ENCODE data around the gene KCTD17.

The KCTD17 gene

DNA sequence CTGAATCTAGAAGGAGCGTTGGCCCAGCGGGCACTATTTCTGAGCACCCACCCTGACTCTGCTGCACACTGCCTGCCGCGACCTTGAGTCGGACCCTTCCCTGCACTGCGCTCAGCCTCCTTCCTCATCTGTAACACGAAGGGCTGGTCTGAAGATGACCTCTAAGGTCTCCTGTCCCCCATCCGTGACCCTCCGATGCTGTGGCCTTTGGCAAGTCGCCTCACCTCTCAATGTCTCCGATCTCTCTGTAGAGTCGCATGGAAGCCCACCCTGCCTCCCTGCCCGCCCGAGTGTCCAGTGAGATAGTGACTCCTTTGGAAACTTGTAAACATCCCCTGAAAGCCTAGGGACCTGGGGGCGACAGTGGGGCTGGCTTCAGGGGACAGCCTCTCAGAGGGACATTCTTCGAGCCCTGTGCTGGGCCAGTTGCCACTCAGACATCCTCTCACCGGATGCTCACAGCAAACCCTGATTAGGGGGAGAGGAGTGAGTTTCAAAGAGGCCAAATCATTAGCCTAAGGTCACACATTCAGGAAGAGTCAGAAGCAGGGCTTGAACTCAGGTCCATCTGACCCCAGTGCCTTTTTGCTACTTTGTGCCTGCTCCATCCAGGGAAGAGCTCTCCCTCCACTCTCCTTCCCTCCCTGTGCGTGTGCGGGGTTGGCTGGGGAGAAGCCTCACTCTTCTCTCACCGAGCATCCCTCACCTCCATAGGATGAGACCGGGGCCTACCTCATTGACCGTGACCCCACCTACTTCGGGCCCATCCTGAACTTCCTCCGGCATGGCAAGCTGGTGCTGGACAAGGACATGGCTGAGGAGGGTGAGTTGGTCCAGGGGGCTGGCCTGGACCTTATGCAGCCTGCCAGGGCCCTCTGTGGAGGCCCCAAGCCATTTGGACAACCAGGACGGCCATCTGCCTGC lies 1.1 kb downstream of the KCTD17 start:
- H3K27ac ChIP-seq: no peak overlapping the region
- TF ChIP-seq CTCF (IDR thresholded peaks at IDR 0.05) (no peak), ZFX (IDR thresholded peaks at IDR 0.05; ENCODE audit: borderline replicate concordance) (no peak)

DNA sequence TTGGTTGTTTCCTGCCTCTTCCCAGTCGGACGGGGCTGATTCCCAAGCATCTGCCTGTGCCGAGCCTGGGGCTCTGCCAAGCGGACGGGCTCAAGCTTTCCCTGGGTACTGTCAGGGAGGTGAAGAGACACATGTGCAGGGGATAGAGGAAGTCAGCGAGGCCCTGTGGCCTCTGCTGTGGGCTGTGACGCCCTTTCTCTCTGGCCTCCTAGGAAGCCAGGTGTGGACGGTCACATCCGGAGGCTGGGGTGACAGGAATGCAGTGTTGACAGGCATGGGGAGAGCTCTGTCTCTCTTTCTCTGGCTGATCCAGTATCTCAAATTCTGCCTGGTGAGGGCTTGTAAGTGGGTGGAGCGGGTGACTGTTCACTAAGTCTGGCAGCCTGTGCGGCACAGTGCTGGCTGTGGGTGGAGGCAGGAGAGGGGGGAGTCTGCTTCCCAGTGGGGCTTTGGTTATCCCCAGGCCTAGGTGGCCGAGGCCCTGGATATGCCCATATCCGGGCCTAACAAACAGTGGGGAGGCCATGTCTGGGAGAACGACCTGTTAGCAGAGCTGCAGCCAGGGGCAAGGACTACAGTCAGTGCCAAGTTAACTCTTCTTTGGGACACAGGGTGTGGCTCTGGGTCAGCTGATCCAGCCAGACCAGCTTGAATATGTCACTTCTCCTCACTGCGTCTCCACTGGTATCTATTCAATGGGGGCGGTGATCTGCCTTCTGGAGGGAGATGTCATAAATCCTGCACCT lies 1.9 kb downstream of the KCTD17 start:
- H3K27ac ChIP-seq: no peak overlapping the region
- no peak for TF ChIP-seq CTCF (IDR thresholded peaks at IDR 0.05)

DNA sequence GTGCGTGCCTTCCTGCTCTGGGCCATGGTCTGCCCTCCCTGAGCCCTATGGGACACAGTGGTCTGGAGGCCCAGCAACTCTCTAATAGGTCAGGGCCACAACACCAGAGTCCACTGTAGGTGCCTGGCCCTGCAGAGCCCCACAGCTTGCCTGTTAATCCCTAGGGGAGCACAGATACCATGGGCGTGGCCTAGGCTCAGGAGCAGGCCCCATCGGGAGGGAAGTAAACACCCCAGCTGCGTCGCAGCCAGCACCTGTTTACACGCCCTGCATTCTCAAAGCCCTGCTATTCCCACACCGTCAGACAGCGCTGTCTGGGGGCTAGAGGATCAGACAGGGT lies 2.5 kb downstream of the KCTD17 start:
- TF ChIP-seq ZFX (IDR thresholded peaks at IDR 0.05; ENCODE audit: borderline replicate concordance): no peak
- no peak overlapping the region for H3K27ac ChIP-seq

DNA sequence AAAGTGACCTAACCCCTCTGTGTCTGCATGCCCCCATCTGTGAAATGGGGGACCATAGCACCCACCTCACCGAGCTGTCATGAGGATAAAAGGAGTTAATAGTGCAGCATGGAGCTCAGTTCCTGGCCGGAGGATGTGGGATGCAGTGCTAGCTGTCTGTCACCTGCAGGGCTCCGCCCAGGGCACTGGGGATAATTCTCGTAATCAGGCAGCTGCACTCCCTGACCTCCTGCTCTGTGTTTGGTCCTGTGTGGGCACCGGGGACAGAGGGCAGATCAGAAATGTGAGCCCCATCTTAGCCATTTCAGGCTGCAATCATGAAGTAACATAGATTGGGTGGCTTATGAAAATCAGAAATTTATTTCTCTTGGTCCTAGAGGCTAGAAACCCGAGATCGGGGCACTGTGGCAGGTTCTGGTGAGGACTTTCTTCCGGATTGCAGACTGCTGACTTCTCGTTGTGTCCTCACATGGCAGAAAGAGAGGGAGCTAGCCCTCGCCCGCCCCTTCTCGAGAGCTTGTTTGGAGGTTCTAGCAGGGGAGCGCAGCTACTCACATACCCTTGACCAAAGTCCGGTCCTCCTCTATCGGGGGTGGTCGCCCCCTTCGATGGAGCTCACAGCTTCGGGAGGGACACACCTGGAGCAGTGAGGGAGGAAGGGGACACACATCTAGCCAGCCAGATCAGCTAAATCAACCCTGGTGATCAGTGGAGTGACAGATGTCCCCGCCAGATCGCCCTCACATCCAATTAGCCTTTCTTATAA lies 3.2 kb downstream of the KCTD17 start:
- no peak overlapping the region for H3K27ac ChIP-seq
- TF ChIP-seq CTCF (IDR thresholded peaks at IDR 0.05) (no peak), ZFX (IDR thresholded peaks at IDR 0.05; ENCODE audit: borderline replicate concordance) (no peak)

DNA sequence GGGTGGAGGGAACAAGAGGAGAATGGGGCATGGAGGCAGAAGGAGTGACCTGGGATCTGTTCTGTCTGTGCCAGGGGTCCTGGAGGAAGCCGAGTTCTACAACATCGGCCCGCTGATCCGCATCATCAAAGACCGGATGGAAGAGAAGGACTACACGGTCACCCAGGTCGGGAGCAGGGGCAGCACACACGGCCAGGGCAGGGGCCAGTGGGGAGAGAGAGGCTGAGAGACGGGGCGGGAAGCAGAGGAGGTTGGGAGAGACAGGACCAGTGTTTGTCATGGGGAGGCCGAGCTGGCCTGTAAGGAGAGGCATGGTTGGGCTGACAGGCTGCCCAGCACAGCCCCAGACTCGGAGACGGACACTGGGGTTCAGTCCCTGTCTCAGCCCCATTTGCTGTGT lies 4.7 kb downstream of the KCTD17 start:
- no peak overlapping the region for H3K27ac ChIP-seq
- TF ChIP-seq ZFX (IDR thresholded peaks at IDR 0.05; ENCODE audit: borderline replicate concordance): no peak
- TF ChIP-seq CTCF (IDR thresholded peaks at IDR 0.05): no peak

GRCh38 chr22:37057226-37057625 lies 5.7 kb downstream of the KCTD17 start:
- no peak for TF ChIP-seq CTCF (IDR thresholded peaks at IDR 0.05)
- no peak for TF ChIP-seq ZFX (IDR thresholded peaks at IDR 0.05; ENCODE audit: borderline replicate concordance)

DNA sequence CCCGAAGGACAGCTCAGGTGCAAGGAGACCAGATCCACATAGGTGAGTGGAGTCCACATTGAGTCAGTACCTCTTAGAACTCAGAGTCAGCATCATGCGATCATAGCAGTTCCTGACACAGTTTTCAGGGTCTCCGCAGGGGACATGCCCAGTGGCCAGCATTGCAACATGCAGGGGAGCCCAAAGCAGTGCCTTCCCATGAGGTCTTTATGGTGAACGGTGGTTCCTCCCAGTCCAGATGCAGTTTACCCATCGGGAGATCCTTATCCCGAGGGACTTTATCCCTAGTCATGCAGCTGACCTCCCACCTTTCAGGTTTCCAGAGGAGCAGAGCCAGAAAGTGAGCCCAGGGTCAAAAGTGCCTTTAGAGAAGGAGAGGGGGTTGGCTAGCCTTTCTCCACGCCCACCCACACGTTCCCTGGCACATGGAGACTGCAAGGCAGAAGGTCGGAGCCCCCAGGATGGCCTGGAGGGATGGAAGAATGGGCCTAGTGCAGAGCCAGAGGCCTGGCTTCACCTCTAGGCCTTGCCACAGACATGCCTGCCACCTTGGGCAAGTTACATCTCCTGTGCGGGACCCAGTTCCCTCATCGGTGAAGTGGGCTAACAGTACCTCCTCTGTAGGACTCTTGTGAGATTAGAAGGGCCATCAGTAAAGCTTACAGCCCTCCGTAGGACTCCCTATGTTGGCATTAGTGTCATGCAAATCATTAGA lies 6.4 kb downstream of the KCTD17 start:
- no peak overlapping the region for H3K27ac ChIP-seq
- no peak for TF ChIP-seq ZFX (IDR thresholded peaks at IDR 0.05; ENCODE audit: borderline replicate concordance)
- TF ChIP-seq CTCF (IDR thresholded peaks at IDR 0.05): no peak

More at GRCh38 chr22:37057226-37057625, 5.7 kb downstream of the KCTD17 start:
- H3K27ac ChIP-seq: no peak overlapping the region

All from 22Rv1 (cell line).